Measurements from ENCODE around the gene LRRC4C.

LRRC4C gene

GRCh38 chr11:41479179-41479578 lies 19.7 kb upstream of the LRRC4C start:
- Histone ChIP-seq H3K36me3 (replicated peaks in 1 of 2; ENCODE audit: control insufficient read depth in 2 of 2, insufficient read depth in 2 of 2, low read length in 2 of 2) (peaks cover 0 to 2% of the 10 kb centered on the region in 2 donors), H3K23ac (ENCODE audit: low read depth, low read length, poor library complexity) (no peak overlapping the region), H2BK5ac (ENCODE audit: low read length) (no peak overlapping the region), H3K4me2 (ENCODE audit: insufficient read depth, low read length, poor library complexity, severe bottlenecking) (no peak overlapping the region), H2AFZ (ENCODE audit: low read length) (no peak overlapping the region), H3K9me3 (replicated peaks in 1 of 2; ENCODE audit: control insufficient read depth in 2 of 2, insufficient read depth in 1 of 2, low read depth in 1 of 2, low read length in 2 of 2) (peaks cover 0 to 2% of the 10 kb centered on the region in 2 donors), H3K4ac (ENCODE audit: low read length) (no peak overlapping the region), H2AK5ac (ENCODE audit: low read depth, low read length) (no peak overlapping the region), H3K79me1 (ENCODE audit: low read depth, low read length) (no peaks in the 10 kb centered on the region), H2BK15ac (ENCODE audit: low read length) (no peak overlapping the region), H4K8ac (ENCODE audit: low read depth, low read length) (no peak overlapping the region), H3K18ac (ENCODE audit: low read length) (no peak overlapping the region), H3K9ac (ENCODE audit: low read depth, low read length, poor library complexity) (no peak overlapping the region), H2BK120ac (ENCODE audit: low read depth, low read length) (no peak overlapping the region), H3K27ac (replicated peaks; ENCODE audit: low read length) (no peak overlapping the region), H3K27me3 (ENCODE audit: control insufficient read depth in 3 of 3, insufficient read depth in 3 of 3, low read depth in 1 of 3, low read length in 3 of 3) (no peaks in the 10 kb centered on the region), H4K91ac (ENCODE audit: low read depth, low read length, poor library complexity) (no peak overlapping the region), H3K4me1 (ENCODE audit: control insufficient read depth in 2 of 2, insufficient read depth in 1 of 2, low read depth in 1 of 2, low read length in 2 of 2) (no peaks in the 10 kb centered on the region), H3K4me3 (ENCODE audit: low read length in 2 of 2) (no peak overlapping the region), H3K14ac (ENCODE audit: low read length) (no peak overlapping the region), H2BK12ac (ENCODE audit: low read length) (no peak overlapping the region)
- no CpG with 5 or more reads among the region's 1 CpG for WGBS, 2 donors (ENCODE audit: extremely low coverage in 2 of 2, insufficient read length in 2 of 2, insufficient replicate concordance in 1 of 2)
- no peak for DNase-seq (ENCODE audit: low spot score)

GRCh38 chr11:41461057-41461681 lies 1.7 kb upstream of the LRRC4C start:
- Histone ChIP-seq H3K9me3 (replicated peaks in 1 of 2; ENCODE audit: control insufficient read depth in 2 of 2, insufficient read depth in 1 of 2, low read depth in 1 of 2, low read length in 2 of 2) (no peaks in the 10 kb centered on the region), H3K79me1 (ENCODE audit: low read depth, low read length) (no peaks in the 10 kb centered on the region), H2BK5ac (ENCODE audit: low read length) (no peak overlapping the region), H3K36me3 (replicated peaks in 1 of 2; ENCODE audit: control insufficient read depth in 2 of 2, insufficient read depth in 2 of 2, low read length in 2 of 2) (no peaks in the 10 kb centered on the region), H2BK15ac (ENCODE audit: low read length) (no peak overlapping the region), H2BK12ac (ENCODE audit: low read length) (no peak overlapping the region), H4K8ac (ENCODE audit: low read depth, low read length) (no peak overlapping the region), H3K9ac (ENCODE audit: low read depth, low read length, poor library complexity) (no peak overlapping the region), H3K4ac (ENCODE audit: low read length) (no peak overlapping the region), H3K27ac (replicated peaks; ENCODE audit: low read length) (no peak overlapping the region), H2BK120ac (ENCODE audit: low read depth, low read length) (no peak overlapping the region), H2AFZ (ENCODE audit: low read length) (no peak overlapping the region), H3K4me2 (ENCODE audit: insufficient read depth, low read length, poor library complexity, severe bottlenecking) (no peak overlapping the region), H3K27me3 (ENCODE audit: control insufficient read depth in 3 of 3, insufficient read depth in 3 of 3, low read depth in 1 of 3, low read length in 3 of 3) (no peaks in the 10 kb centered on the region), H4K91ac (ENCODE audit: low read depth, low read length, poor library complexity) (no peak overlapping the region), H3K4me1 (ENCODE audit: control insufficient read depth in 2 of 2, insufficient read depth in 1 of 2, low read depth in 1 of 2, low read length in 2 of 2) (peaks cover 5 to 12% of the 10 kb centered on the region in 2 donors), H2AK5ac (ENCODE audit: low read depth, low read length) (no peak overlapping the region), H3K23ac (ENCODE audit: low read depth, low read length, poor library complexity) (no peak overlapping the region), H3K14ac (ENCODE audit: low read length) (no peak overlapping the region), H3K18ac (ENCODE audit: low read length) (no peak overlapping the region), H3K4me3 (ENCODE audit: low read length in 2 of 2) (no peak overlapping the region)
- DNase-seq (ENCODE audit: low spot score) = no peak
- WGBS, 2 donors (ENCODE audit: extremely low coverage in 2 of 2, insufficient read length in 2 of 2, insufficient replicate concordance in 1 of 2) = no CpG with 5 or more reads among the region's 1 CpG

GRCh38 chr11:41458641-41459040 lies 811 bp downstream of the LRRC4C start:
- DNase-seq (ENCODE audit: low spot score) = no peak
- no peak overlapping the region for H2BK5ac ChIP-seq (ENCODE audit: low read length)
- no peaks in the 10 kb centered on the region for H3K79me1 ChIP-seq (ENCODE audit: low read depth, low read length)
- peak overlapping the region; percentile 38 for H3K4me2 ChIP-seq (ENCODE audit: insufficient read depth, low read length, poor library complexity, severe bottlenecking)
- no peak overlapping the region for H2BK15ac ChIP-seq (ENCODE audit: low read length)
- H3K23ac ChIP-seq (ENCODE audit: low read depth, low read length, poor library complexity) = no peak overlapping the region
- no peak overlapping the region for H2BK120ac ChIP-seq (ENCODE audit: low read depth, low read length)
- H3K9ac ChIP-seq (ENCODE audit: low read depth, low read length, poor library complexity) = no peak overlapping the region
- H4K8ac ChIP-seq (ENCODE audit: low read depth, low read length) = no peak overlapping the region
- no peak overlapping the region for H3K18ac ChIP-seq (ENCODE audit: low read length)
- no peak overlapping the region for H3K4ac ChIP-seq (ENCODE audit: low read length)
- H2BK12ac ChIP-seq (ENCODE audit: low read length) = no peak overlapping the region
- no peaks in the 10 kb centered on the region for H3K27me3 ChIP-seq (ENCODE audit: control insufficient read depth in 3 of 3, insufficient read depth in 3 of 3, low read depth in 1 of 3, low read length in 3 of 3)
- peaks cover 14 to 16% of the 10 kb centered on the region in 2 donors for H3K4me1 ChIP-seq (ENCODE audit: control insufficient read depth in 2 of 2, insufficient read depth in 1 of 2, low read depth in 1 of 2, low read length in 2 of 2)
- H2AFZ ChIP-seq (ENCODE audit: low read length) = peak overlapping the region; percentile 9
- H2AK5ac ChIP-seq (ENCODE audit: low read depth, low read length) = no peak overlapping the region
- peak overlapping the region in 1 of 2 donors; percentile 43 for H3K4me3 ChIP-seq (ENCODE audit: low read length in 2 of 2)
- H3K14ac ChIP-seq (ENCODE audit: low read length) = no peak overlapping the region
- no CpG with 5 or more reads among the region's 7 CpGs for WGBS, 2 donors (ENCODE audit: extremely low coverage in 2 of 2, insufficient read length in 2 of 2, insufficient replicate concordance in 1 of 2)
- H4K91ac ChIP-seq (ENCODE audit: low read depth, low read length, poor library complexity) = no peak overlapping the region
- H3K27ac ChIP-seq (replicated peaks; ENCODE audit: low read length) = peak overlapping the region; percentile 36
- H3K36me3 ChIP-seq (replicated peaks in 1 of 2; ENCODE audit: control insufficient read depth in 2 of 2, insufficient read depth in 2 of 2, low read length in 2 of 2) = no peaks in the 10 kb centered on the region
- H3K9me3 ChIP-seq (replicated peaks in 1 of 2; ENCODE audit: control insufficient read depth in 2 of 2, insufficient read depth in 1 of 2, low read depth in 1 of 2, low read length in 2 of 2) = no peaks in the 10 kb centered on the region

GRCh38 chr11:41458154-41458553 lies 1.3 kb downstream of the LRRC4C start:
- Histone ChIP-seq H4K91ac (ENCODE audit: low read depth, low read length, poor library complexity) (no peak overlapping the region), H2AFZ (ENCODE audit: low read length) (peak overlapping the region; percentile 9), H3K18ac (ENCODE audit: low read length) (no peak overlapping the region), H3K14ac (ENCODE audit: low read length) (no peak overlapping the region), H3K23ac (ENCODE audit: low read depth, low read length, poor library complexity) (no peak overlapping the region), H3K79me1 (ENCODE audit: low read depth, low read length) (no peaks in the 10 kb centered on the region), H2AK5ac (ENCODE audit: low read depth, low read length) (no peak overlapping the region), H2BK12ac (ENCODE audit: low read length) (no peak overlapping the region), H2BK15ac (ENCODE audit: low read length) (no peak overlapping the region), H3K9me3 (replicated peaks in 1 of 2; ENCODE audit: control insufficient read depth in 2 of 2, insufficient read depth in 1 of 2, low read depth in 1 of 2, low read length in 2 of 2) (no peaks in the 10 kb centered on the region), H3K4ac (ENCODE audit: low read length) (no peak overlapping the region), H3K27ac (replicated peaks; ENCODE audit: low read length) (peak overlapping the region; percentile 2), H3K4me2 (ENCODE audit: insufficient read depth, low read length, poor library complexity, severe bottlenecking) (peak overlapping the region; percentile 38), H4K8ac (ENCODE audit: low read depth, low read length) (no peak overlapping the region), H2BK5ac (ENCODE audit: low read length) (no peak overlapping the region), H2BK120ac (ENCODE audit: low read depth, low read length) (no peak overlapping the region), H3K36me3 (replicated peaks in 1 of 2; ENCODE audit: control insufficient read depth in 2 of 2, insufficient read depth in 2 of 2, low read length in 2 of 2) (no peaks in the 10 kb centered on the region), H3K4me3 (ENCODE audit: low read length in 2 of 2) (peak overlapping the region in 1 of 2 donors; percentile 56), H3K9ac (ENCODE audit: low read depth, low read length, poor library complexity) (no peak overlapping the region), H3K4me1 (ENCODE audit: control insufficient read depth in 2 of 2, insufficient read depth in 1 of 2, low read depth in 1 of 2, low read length in 2 of 2) (peaks cover 14 to 16% of the 10 kb centered on the region in 2 donors), H3K27me3 (ENCODE audit: control insufficient read depth in 3 of 3, insufficient read depth in 3 of 3, low read depth in 1 of 3, low read length in 3 of 3) (no peaks in the 10 kb centered on the region)
- no CpG with 5 or more reads among the region's 4 CpGs for WGBS, 2 donors (ENCODE audit: extremely low coverage in 2 of 2, insufficient read length in 2 of 2, insufficient replicate concordance in 1 of 2)
- no peak for DNase-seq (ENCODE audit: low spot score)
